GM21723 (cell line): ENCODE results near the gene SNRNP25.

Experiments used
- ATAC-seq: cut with Tn5 transposase; IDR thresholded peaks from one replicate; pipeline ENCODE4 v1.9.1; 2021; ENCODE audit warnings: mild to moderate bottlenecking, moderate library complexity; ENCODE audit not compliant: unreplicated experiment

The SNRNP25 gene

GRCh38 chr16:100989-101388, 47.4 kb downstream of the SNRNP25 start:
- no peak for ATAC-seq

DNA sequence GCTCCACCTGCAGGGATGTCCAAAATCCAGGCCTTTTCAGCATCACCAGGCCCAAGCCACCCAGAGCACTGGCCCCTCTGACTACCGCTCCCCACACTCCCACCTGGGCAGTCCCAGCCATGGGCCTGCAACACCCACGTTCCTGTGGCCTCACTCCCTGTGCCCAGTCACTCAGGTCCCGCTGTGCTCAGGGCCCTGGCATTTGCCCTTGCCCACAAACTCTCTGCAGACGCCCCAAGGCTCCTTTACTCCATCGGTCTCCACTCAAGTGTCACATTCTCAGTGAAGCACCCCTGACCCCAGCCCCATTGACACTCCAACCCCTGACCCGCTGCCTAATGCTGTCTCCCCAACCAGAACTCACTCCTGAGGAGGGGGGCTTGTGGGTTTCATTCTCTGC, 48.0 kb downstream of the SNRNP25 start:
- no peak for ATAC-seq

DNA sequence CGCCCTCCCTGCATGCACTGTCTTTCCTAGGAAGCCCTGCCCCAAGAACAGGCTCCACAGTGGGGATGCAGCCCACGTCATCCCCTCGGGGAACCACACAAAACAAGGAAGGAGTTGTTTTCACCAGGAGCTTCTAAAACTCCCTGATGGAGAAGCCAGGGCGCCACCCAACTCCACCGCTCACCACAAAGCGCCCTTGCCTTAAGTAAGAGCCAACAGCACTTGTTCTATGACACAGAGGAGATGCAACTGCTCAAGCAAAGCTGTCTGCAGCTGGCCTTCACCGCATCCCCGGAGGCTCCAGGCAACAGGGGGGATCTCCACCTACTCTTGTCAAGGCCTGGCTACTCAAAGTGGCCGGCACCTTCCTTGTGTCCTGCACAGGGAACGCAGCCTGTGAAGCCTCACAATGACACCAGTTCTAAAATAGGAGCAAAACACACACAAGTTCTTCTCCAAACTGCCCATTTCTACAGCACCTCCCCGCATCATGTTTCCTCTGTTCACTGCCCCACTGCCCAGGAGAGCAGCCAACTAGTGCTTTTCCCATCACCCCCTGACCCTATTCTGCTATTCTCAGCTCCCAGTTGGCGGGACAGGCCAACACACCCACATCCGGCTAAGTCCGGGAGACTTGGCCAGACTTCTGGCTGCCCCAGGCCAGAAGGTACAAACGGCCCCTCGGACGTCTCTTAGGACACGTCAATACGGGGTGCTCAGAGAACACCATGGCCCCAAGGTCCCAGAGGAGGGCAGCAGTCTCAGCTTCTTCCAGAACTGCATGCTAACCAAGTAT, 48.6 kb downstream of the SNRNP25 start:
- no peak for ATAC-seq

DNA sequence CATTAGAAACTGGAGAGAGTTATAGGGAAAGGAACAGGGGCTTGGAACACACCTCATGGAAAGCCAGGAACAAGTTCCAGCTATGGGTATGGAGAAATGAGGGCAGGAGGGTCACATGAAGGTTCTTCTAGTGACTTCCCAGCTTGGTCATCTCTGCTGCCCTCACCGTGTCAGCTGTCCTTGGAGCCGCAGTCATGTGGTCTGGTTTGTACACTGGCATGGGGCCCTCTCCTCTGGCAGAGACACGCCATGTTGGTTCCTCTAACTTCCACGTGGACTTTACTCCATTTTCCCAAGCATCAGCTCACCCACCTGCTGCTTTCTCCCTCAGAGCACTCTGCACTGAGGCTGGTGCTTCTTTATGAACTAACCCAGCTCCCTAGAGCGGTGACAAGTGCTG, 50.7 kb downstream of the SNRNP25 start:
- no peak for ATAC-seq

GRCh38 chr16:104928-105327, 51.3 kb downstream of the SNRNP25 start:
- no peak for ATAC-seq

DNA sequence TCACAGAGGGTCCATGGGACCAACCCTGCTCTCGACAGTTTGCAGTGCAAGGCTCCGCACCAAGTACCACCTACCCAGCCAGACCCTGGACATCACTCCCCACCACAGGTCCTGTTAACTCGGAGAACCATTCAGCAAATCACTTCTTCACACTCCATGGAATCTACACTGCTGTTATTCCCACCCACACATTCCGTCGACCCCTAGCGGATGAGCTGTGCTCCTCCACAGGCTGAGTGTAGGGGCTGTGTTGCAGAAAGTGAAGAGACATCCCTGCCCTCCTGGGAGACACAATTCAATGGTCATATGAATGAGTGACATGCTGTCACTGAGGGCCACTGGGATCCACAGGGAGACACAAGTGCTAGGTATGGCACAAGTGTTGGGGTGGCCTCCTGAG, 51.9 kb downstream of the SNRNP25 start:
- no peak for ATAC-seq

- no peak for ATAC-seq
These were observed 53.1 kb downstream of the SNRNP25 start for GRCh38 chr16:106623-107324.
